ENCODE measurements around the gene SPATA25.

The SPATA25 gene

DNA sequence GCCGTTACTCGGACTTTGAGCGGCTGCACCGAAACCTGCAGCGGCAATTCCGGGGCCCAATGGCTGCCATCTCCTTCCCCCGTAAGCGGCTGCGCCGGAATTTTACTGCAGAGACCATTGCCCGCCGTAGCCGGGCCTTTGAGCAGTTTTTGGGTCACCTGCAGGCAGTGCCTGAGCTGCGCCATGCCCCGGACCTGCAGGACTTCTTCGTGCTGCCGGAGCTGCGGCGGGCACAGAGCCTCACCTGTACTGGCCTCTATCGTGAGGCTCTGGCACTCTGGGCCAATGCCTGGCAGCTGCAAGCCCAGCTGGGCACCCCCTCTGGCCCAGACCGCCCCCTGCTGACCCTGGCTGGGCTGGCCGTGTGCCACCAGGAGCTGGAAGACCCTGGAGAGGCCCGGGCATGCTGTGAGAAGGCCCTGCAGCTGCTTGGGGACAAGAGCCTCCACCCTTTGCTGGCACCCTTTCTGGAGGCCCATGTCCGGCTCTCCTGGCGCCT, 46.7 kb downstream of the SPATA25 start:
- no peak overlapping the region for H3K4me3 ChIP-seq (ENCODE audit: low read depth, low read length)
- DNase-seq (ENCODE audit: low read depth) = no peak
- in situ Hi-C loops (cut with HindIII; ENCODE audit: low sequenced_read_pairs) = no loop called here
- TF ChIP-seq CTCF (IDR thresholded peaks at IDR 0.05; ENCODE audit: low read depth, low read length, missing control alignments) = no peak

DNA sequence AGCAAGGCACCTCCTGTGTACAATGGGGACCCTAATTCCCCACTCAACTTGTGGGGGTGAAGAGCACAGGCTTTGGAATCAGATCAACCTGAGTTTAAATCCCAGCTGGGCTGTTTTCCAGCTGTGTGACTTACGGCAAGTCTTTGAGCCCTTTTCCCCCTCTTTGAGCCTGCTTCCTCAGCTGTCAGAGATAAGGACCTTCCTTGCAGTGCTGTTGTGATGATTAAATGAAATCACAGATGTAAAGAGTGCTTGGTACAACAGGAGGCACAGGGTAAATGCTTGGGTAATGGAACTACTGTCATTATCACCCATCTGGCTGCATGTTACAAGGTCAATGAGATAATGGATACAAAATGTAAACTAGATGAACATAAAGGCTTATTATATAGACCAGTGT, 50.6 kb downstream of the SPATA25 start:
- no peak overlapping the region for H3K4me3 ChIP-seq (ENCODE audit: low read depth, low read length)
- no peak for DNase-seq (ENCODE audit: low read depth)
- TF ChIP-seq CTCF (IDR thresholded peaks at IDR 0.05; ENCODE audit: low read depth, low read length, missing control alignments) = no peak
- in situ Hi-C loops (cut with HindIII; ENCODE audit: low sequenced_read_pairs) = no loop called here
